Stimulated activated CD4-positive, alpha-beta T cell treated with anti-CD3 and anti-CD28 coated beads, TNF-alpha, amount 100 ng/mL, for 24 hours (primary cell): Measurements from ENCODE around the gene RBM44.

ENCODE experiments used
- DNase-seq, 3 experiments: peaks; one replicate each; pipeline ENCODE4 v3.0.0-alpha.2; 2020; ENCODE audit warnings: low read depth in 3 of 3

The RBM44 gene

DNA sequence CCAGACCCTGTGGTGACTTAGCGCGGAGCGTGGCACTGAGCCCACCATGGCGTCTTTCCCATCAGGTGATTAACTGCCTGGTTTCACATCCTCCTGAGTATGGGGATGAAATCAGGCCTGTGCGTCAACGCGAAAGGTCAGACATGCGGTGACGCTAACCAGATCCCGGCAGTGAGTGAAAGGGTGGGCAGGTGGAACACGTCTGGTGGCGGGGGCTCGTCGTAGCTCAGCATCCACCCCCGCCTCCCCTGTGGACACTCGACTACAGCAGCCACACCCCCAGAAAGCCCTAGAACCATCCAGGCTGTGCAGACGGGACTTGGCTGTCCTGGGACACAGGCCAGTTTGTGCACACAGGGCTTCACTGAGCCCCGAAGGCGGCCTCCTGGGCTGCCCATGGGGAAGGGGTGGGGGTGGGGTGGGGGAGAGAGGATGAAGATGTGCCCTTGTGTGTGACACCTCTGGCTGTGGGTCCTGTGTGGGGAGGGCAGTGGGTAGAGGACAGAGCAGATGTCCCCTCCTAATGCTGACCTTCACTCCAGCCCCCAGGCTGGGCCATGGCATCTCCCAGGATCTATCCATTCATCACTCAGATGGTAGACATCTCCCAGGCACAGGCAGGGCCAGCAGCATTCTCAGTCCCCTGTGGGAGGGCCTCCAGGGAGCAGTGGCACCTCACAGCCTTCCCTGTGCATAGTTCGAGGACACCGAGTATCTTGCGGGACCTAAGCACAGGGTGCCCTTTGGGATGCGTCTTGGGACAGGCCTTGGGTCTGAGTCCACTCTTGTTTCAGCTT is 88.3 kb downstream of the RBM44 start:
- DNase-seq = no peak

- DNase-seq = no peak
These were observed 89.8 kb downstream of the RBM44 start for GRCh38 chr2:237888389-237888788.

DNA sequence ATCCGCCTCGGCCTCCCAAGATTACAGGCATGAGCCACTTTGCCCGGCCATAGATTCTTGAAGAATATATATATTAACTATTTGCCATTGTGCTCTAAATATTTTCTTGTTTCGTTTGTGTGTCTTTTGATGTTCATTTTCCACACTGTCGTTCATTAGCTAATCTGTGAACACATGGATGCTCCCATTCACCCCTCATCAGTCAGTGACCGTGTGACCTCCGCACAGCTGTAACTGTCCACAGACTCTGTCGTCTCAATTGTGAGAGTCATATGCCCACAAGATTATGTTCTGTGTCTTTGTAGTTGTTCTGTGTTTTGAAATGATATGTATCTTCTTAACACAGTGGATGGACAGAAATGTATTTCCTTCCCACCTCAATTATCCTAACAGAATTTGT is 90.4 kb downstream of the RBM44 start:
- DNase-seq = no peak

- no peak for DNase-seq
These were observed 91.2 kb downstream of the RBM44 start for GRCh38 chr2:237889811-237890210.
